ENCODE results near the gene CCDC177.

Gene CCDC177

DNA sequence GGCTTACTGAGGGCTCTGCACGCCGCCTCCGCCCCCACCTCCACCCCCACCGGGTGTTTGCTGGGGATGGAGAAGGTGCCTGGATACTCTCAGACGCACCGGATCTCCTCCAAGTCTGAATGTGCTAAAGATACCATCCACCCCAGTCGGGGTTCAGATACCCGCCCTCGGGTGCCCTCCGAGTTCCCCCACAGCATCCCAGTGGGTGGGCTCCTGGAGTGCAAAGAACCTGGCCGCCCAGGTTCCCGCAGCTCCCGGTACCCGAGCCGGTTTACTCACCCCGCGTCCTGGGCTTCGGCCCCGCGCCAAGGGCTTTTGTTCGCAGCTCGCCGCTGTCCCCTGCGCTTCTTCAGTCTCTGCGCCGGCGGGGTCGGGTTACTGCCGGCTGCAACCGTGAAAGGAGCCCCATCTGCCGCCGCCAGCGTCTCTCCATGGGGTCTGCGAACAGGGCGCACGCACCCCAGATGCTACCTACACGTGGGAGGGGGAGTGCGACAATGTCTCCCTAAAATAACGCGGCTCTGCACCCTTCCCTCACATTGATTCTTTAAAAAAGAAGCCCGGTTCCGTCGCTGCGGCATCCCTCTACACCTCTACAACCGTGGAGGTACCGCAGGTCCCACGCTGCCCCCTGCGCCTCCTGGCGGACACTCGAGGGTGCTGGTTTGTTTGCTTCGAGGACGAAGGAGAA lies at the start of gene CCDC177:
TSS of gene CCDC177 (minus strand) at position 609 of the 691 bp plus-strand sequence. CDS start 1,249 bp downstream, outside the sequence.
- Histone ChIP-seq H3K9me3 (ENCODE audit: insufficient read depth, low read depth, low read length) (peaks cover 3% of the 10 kb centered on the region; the same call in 1 of the 2 replicates), H3K27me3 (ENCODE audit: insufficient read depth, low read length) (peaks cover 76% of the 10 kb centered on the region), H3K4me3 (ENCODE audit: low read length) (peak within 1 kb of the TSS; percentile 78), H3K36me3 (ENCODE audit: insufficient read depth, low read depth, low read length) (no peaks in the 10 kb centered on the region), H3K9ac (ENCODE audit: low read depth, low read length) (peak within 1 kb of the TSS; percentile 70; the same call in 1 of the 2 replicates), H3K27ac (ENCODE audit: low read length) (no peak within 1 kb of the TSS), H3K4me1 (ENCODE audit: insufficient read depth, low read length) (peaks cover 2% of the 10 kb centered on the region; the same call in 1 of the 2 replicates)

DNA sequence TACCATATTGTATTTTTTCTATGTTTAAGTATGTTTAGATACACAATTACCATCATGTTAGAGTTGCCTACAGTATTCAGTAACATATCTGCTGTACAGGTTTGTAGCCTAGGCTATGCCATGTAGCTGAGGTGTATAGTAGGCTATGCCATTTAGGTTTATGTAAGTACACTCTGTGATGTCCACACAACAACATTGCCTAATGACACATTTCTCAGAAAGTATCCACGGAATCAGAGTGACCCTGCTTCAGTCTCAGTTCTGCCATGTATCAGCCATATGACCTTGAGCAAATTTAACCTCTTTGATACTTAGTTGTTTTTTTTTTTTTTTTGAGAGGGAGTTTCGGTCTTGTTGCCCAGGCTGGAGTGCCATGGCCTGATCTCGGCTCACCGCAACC lies 49.5 kb upstream of the CCDC177 start:
- Histone ChIP-seq H3K27me3 (ENCODE audit: insufficient read depth, low read length) (no peaks in the 10 kb centered on the region), H3K27ac (ENCODE audit: low read length) (no peak overlapping the region), H3K4me3 (ENCODE audit: low read length) (no peak overlapping the region), H3K9me3 (ENCODE audit: insufficient read depth, low read depth, low read length) (no peaks in the 10 kb centered on the region), H3K9ac (ENCODE audit: low read depth, low read length) (no peak overlapping the region), H3K36me3 (ENCODE audit: insufficient read depth, low read depth, low read length) (no peaks in the 10 kb centered on the region), H3K4me1 (ENCODE audit: insufficient read depth, low read length) (no peaks in the 10 kb centered on the region)

DNA sequence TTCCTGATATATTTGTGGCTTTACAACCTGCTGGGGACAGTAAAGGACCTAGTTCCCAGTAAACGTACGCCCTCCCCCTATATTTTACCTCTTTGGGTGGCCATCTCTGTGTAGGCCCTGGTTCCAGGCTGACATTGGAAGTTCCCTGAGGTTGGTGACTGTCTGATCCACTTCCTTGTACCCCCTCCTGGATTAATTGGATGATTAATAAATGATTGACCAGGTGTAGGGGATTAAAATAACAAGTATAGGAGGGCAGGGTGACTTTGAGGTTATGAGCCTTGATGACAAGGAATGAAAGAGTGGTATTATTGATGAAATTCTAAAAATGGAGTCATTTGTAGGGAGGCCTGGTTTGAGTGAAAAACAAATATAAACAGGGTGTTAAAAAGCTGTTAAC lies 46.3 kb upstream of the CCDC177 start:
- H3K36me3 ChIP-seq (ENCODE audit: insufficient read depth, low read depth, low read length): no peaks in the 10 kb centered on the region
- H3K27me3 ChIP-seq (ENCODE audit: insufficient read depth, low read length): no peaks in the 10 kb centered on the region
- no peak overlapping the region for H3K9ac ChIP-seq (ENCODE audit: low read depth, low read length)
- H3K27ac ChIP-seq (ENCODE audit: low read length): no peak overlapping the region
- H3K9me3 ChIP-seq (ENCODE audit: insufficient read depth, low read depth, low read length): no peaks in the 10 kb centered on the region
- no peak overlapping the region for H3K4me3 ChIP-seq (ENCODE audit: low read length)
- H3K4me1 ChIP-seq (ENCODE audit: insufficient read depth, low read length): no peaks in the 10 kb centered on the region

DNA sequence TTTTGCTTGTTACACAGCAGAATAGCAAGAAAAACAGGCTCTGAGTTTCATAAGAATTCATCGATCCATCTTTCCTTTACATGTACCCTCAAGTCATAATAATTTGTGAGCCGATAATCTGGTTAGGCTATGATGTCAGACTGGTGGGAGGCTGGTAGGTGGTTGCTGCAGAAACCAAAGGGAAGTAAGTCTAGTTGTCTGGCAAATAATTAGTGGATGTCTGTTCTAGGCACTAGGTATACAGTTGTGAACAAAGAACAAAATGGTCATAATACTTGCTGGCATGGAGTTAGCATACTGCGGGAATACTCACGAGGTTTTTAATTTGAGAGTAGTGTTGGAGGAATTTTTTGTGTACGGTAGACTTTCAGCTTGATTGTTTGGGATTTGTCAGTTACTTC lies 45.5 kb upstream of the CCDC177 start:
- Histone ChIP-seq H3K9me3 (ENCODE audit: insufficient read depth, low read depth, low read length) (no peaks in the 10 kb centered on the region), H3K27me3 (ENCODE audit: insufficient read depth, low read length) (no peaks in the 10 kb centered on the region), H3K9ac (ENCODE audit: low read depth, low read length) (no peak overlapping the region), H3K27ac (ENCODE audit: low read length) (no peak overlapping the region), H3K36me3 (ENCODE audit: insufficient read depth, low read depth, low read length) (no peaks in the 10 kb centered on the region), H3K4me1 (ENCODE audit: insufficient read depth, low read length) (no peaks in the 10 kb centered on the region), H3K4me3 (ENCODE audit: low read length) (no peak overlapping the region)

DNA sequence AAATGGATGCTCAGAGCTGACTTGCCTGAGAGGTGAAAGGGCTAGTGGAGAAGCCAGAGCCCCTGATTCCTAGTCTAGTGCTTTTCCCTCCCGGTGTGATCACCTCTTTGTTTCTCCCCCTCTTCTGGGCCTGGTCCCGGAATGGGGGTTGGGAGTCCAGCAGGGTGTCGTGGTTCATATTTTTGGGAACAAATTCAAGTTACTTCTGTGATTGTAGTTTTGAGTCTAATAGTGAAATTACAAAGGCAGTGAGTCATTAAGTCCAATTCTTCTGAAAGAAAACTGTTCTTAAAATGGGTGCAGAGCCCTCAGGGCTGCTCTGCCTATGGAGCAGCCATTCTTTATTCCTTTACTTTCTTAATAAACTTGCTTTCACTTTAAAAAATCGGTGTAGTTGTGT lies 44.3 kb upstream of the CCDC177 start:
- Histone ChIP-seq H3K27ac (ENCODE audit: low read length) (no peak overlapping the region), H3K4me1 (ENCODE audit: insufficient read depth, low read length) (no peaks in the 10 kb centered on the region)

DNA sequence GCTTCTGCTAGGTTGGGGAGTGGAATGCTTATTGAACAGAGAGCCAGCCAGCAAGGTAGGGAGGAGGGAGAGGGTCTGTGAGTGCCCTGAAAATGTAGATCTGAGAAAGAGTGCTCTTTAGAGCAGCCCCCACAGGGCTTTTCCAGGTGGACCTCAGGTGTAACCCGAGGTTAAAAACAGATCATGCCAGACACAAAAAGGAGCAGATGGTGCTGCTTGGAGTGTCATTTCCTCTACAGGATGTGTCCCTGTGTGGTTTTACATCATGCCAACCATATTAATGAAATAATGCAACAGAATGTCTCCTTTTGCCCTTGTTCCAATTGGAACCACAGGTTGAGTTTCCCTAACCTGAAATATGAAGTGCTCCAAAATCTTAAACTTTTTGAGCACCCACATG lies 43.1 kb upstream of the CCDC177 start:
- Histone ChIP-seq H3K4me3 (ENCODE audit: low read length) (no peak overlapping the region), H3K4me1 (ENCODE audit: insufficient read depth, low read length) (peaks cover 5% of the 10 kb centered on the region; the same call in 1 of the 2 replicates), H3K27me3 (ENCODE audit: insufficient read depth, low read length) (peaks cover 9% of the 10 kb centered on the region; the same call in 1 of the 2 replicates), H3K27ac (ENCODE audit: low read length) (no peak overlapping the region), H3K36me3 (ENCODE audit: insufficient read depth, low read depth, low read length) (no peaks in the 10 kb centered on the region), H3K9me3 (ENCODE audit: insufficient read depth, low read depth, low read length) (no peaks in the 10 kb centered on the region), H3K9ac (ENCODE audit: low read depth, low read length) (no peak overlapping the region)

More for the DNA sequence above, 44.3 kb upstream of the CCDC177 start:
- H3K4me3 ChIP-seq (ENCODE audit: low read length): no peak overlapping the region
- H3K9me3 ChIP-seq (ENCODE audit: insufficient read depth, low read depth, low read length): no peaks in the 10 kb centered on the region
- no peaks in the 10 kb centered on the region for H3K27me3 ChIP-seq (ENCODE audit: insufficient read depth, low read length)
- no peak overlapping the region for H3K9ac ChIP-seq (ENCODE audit: low read depth, low read length)
- no peaks in the 10 kb centered on the region for H3K36me3 ChIP-seq (ENCODE audit: insufficient read depth, low read depth, low read length)

DNA sequence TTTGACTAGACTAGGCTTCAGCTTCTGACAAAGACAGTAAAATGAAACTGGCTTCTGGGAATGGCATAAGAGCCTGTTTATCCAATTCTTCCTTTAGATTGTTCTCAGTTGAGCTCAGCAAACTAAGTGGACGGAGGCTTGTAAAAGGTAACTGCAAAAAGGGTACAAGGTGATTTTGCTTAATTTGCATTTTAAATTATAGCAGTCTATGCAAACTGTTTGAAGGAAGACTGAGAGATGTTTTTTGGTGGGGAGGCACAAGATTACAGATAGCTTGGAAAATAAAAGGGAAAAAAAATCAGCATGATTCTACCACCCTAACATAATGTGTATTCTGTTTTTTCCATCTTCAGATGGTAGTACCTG lies 41.7 kb upstream of the CCDC177 start:
- peaks cover 16% of the 10 kb centered on the region; the same call in 1 of the 2 replicates for H3K27me3 ChIP-seq (ENCODE audit: insufficient read depth, low read length)
- no peaks in the 10 kb centered on the region for H3K9me3 ChIP-seq (ENCODE audit: insufficient read depth, low read depth, low read length)
- peaks cover 7% of the 10 kb centered on the region; the same call in 1 of the 2 replicates for H3K4me1 ChIP-seq (ENCODE audit: insufficient read depth, low read length)
- H3K36me3 ChIP-seq (ENCODE audit: insufficient read depth, low read depth, low read length): no peaks in the 10 kb centered on the region
- no peak overlapping the region for H3K27ac ChIP-seq (ENCODE audit: low read length)
- no peak overlapping the region for H3K4me3 ChIP-seq (ENCODE audit: low read length)
- no peak overlapping the region for H3K9ac ChIP-seq (ENCODE audit: low read depth, low read length)

DNA sequence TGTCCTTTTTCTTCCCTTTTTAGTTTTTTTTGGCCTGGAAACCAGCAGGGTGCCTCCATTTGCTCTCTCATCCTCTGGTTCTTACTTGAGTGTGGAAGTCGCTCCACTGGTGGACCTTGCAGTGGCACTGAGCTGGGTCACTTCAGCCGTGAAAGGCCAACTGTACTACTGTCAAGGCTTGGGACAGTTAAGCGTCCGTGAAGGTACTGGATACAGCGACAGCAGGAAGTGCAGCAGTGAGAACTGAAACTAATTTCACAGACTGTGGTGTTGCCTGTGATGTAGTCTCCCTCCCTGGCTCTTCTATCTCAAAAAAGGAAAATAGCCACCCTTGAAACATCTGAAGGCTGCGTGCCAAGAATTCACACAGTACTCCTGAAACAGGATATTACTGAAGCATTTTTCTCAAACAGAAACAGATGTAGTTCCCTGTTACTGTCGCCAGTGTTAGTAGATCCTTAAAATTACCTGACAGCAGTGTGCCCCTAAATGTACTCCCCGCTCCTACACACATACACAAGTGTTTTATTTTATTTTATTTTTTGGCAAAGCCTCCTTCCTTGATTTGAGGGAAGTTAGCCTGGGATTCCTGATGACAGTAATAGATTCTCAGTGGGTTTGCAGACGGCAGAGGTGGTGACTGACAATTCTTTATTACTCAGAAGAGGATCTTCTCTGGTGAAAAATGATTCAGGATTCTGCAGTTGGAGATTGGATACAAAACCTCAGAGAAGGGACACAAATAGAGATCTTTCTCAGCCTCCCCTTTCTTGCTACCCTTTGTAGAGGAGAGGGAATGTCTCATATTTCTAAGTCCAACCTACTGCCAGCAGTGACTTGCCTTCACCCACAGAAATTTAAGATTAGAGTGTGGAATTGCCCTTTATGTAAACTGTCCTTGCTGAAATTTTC lies 41.1 kb upstream of the CCDC177 start:
- no peaks in the 10 kb centered on the region for H3K9me3 ChIP-seq (ENCODE audit: insufficient read depth, low read depth, low read length)
- no peak overlapping the region for H3K4me3 ChIP-seq (ENCODE audit: low read length)
- H3K4me1 ChIP-seq (ENCODE audit: insufficient read depth, low read length): peaks cover 7% of the 10 kb centered on the region; the same call in 1 of the 2 replicates
- H3K27me3 ChIP-seq (ENCODE audit: insufficient read depth, low read length): peaks cover 16% of the 10 kb centered on the region; the same call in 1 of the 2 replicates
- no peaks in the 10 kb centered on the region for H3K36me3 ChIP-seq (ENCODE audit: insufficient read depth, low read depth, low read length)
- H3K27ac ChIP-seq (ENCODE audit: low read length): no peak overlapping the region
- no peak overlapping the region for H3K9ac ChIP-seq (ENCODE audit: low read depth, low read length)

DNA sequence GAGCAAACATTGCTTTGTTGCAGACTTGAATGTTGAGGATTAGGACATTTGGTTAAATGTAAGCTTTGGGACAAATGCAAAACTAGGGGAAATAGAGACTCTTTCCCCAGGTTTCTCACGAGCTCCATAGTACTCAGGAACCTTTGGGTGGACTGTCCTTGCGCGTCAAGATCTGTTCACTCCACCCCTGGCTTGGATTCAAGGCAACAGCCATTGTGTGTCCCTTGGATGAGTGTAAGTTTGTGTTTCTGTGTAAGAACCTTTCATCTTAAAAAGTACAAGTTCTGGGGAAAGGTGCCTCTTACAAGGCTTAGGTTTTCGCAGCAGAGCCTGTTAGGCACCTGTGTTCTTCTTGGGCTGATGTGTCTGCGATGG lies 40.4 kb upstream of the CCDC177 start:
- Histone ChIP-seq H3K36me3 (ENCODE audit: insufficient read depth, low read depth, low read length) (no peaks in the 10 kb centered on the region), H3K9ac (ENCODE audit: low read depth, low read length) (no peak overlapping the region), H3K27me3 (ENCODE audit: insufficient read depth, low read length) (peaks cover 16% of the 10 kb centered on the region; the same call in 1 of the 2 replicates), H3K27ac (ENCODE audit: low read length) (no peak overlapping the region), H3K4me3 (ENCODE audit: low read length) (no peak overlapping the region), H3K9me3 (ENCODE audit: insufficient read depth, low read depth, low read length) (no peaks in the 10 kb centered on the region), H3K4me1 (ENCODE audit: insufficient read depth, low read length) (peaks cover 13% of the 10 kb centered on the region)

DNA sequence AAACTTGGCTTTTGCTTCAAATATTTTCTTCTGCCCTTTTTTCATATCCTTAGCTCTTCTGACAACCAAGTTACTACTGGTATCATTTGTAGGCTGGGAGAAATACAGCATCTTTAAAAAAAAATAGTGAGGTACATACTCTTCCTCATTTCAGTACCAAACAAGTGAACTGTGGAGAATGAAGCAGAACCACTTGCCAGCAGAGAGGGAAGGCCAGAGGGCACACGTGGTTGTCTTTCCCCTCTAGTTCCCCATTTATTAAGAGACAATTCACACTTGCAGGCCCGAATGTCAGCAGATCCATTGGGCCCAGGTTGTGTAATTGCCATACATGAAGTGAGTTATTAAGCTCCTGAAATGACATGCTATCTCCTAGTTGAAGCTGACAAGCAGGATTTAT lies 39.9 kb upstream of the CCDC177 start:
- Histone ChIP-seq H3K4me1 (ENCODE audit: insufficient read depth, low read length) (peaks cover 15% of the 10 kb centered on the region), H3K27ac (ENCODE audit: low read length) (no peak overlapping the region), H3K9ac (ENCODE audit: low read depth, low read length) (no peak overlapping the region), H3K9me3 (ENCODE audit: insufficient read depth, low read depth, low read length) (no peaks in the 10 kb centered on the region), H3K4me3 (ENCODE audit: low read length) (no peak overlapping the region), H3K36me3 (ENCODE audit: insufficient read depth, low read depth, low read length) (no peaks in the 10 kb centered on the region), H3K27me3 (ENCODE audit: insufficient read depth, low read length) (peaks cover 16% of the 10 kb centered on the region; the same call in 1 of the 2 replicates)

DNA sequence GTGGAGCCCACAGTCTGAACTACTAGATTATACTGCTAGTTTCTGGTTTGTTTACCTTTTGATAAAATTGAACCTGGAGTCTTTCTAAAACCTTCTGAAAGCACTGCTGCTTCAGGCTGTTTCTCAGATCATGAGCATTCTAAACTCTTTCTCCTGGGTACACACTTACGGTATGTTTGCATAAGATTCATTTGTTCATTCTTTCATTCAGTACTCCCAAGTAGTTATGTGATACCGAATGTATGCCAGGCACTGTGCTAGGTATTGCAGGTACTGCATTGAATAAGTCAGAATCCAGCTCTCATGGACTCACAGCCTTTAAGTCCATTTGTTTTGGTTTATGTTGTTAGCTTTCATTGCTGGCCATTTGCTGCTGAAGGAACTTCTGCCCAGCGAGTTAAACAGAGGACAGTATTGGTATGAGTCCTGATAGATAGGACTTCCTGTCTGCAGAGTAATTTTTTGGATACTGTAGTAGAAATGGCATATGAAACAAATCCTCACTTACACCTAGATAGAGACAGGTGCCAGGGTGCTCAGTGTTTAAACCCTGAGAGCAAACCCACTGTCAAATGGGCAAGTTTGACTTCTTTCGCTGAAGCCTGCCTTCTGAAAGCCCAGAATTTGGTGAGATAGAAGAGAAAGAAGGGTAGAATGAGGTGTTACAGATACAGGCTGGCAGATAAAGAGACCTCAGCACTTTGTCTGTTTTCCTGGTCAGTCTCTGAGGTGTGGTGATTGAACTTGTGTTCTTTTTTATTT lies 38.8 kb upstream of the CCDC177 start:
- H3K36me3 ChIP-seq (ENCODE audit: insufficient read depth, low read depth, low read length): no peaks in the 10 kb centered on the region
- no peak overlapping the region for H3K27ac ChIP-seq (ENCODE audit: low read length)
- H3K9me3 ChIP-seq (ENCODE audit: insufficient read depth, low read depth, low read length): no peaks in the 10 kb centered on the region
- peaks cover 15% of the 10 kb centered on the region for H3K4me1 ChIP-seq (ENCODE audit: insufficient read depth, low read length)
- peaks cover 16% of the 10 kb centered on the region; the same call in 1 of the 2 replicates for H3K27me3 ChIP-seq (ENCODE audit: insufficient read depth, low read length)
- H3K9ac ChIP-seq (ENCODE audit: low read depth, low read length): no peak overlapping the region
- 0 out of 2 replicates have a peak overlapping the region, but pooled peaks have one; percentile 79 for H3K4me3 ChIP-seq (ENCODE audit: low read length)

Data from iPS-20b (cell line).